G401.6 (cell line): ENCODE data around the gene PLEKHG3.

Experiments
- FAIRE-seq: peaks from 2 replicates; lab custom pipeline; 2012; peaks lifted over from hg19 to GRCh38; lab: Jason Lieb, UNC

PLEKHG3 gene

DNA sequence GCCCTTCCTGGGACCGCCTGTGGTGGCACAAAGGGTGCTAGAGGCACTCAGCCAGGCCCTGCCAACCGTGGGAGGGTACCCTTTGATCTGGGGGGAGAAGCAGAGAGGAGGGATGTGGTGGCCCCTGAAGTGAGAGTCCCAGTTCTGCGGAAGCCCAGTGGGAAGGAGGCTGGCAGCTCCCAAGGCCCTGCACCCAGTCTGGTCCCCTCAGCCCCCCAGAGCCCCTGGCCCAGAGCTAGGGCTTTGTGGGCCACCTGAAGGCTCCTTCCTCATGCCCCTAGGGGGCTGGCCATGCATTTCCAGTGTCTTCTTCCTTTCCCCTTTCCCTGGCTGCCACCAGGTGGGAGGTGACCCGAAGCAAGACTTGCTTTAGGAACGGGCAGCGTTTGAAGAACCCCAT is 44.3 kb downstream of the PLEKHG3 start:
- FAIRE-seq: no peak

- FAIRE-seq: no peak
Measured at GRCh38 chr14:64748995-64749714, 44.9 kb downstream of the PLEKHG3 start.

DNA sequence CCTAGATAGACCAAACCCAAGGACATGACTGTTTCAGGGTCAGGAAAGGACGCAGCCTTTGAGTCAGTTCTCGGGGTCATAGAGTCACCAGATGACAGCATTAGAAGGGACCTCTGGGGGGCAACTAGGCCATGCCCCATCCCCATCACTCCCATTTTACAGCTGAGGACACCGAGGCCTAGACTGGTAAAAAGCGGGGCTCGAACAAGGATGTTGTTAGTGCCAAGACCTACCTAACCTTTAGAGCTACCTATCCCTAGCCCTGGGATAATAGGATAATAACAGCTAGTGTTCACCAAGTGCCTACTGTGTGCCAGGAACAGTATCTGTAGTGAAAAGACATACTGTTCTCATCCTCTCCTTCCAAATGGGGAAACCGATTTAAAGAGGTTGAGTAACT is 48.7 kb downstream of the PLEKHG3 start:
- no peak for FAIRE-seq

GRCh38 chr14:64753374-64753773 is 49.1 kb downstream of the PLEKHG3 start:
- no peak for FAIRE-seq

GRCh38 chr14:64753999-64754398 is 49.8 kb downstream of the PLEKHG3 start:
- no peak for FAIRE-seq

GRCh38 chr14:64754685-64755084 is 50.5 kb downstream of the PLEKHG3 start:
- FAIRE-seq: no peak

- FAIRE-seq: no peak
Measured at GRCh38 chr14:64755781-64756221, 51.6 kb downstream of the PLEKHG3 start.

DNA sequence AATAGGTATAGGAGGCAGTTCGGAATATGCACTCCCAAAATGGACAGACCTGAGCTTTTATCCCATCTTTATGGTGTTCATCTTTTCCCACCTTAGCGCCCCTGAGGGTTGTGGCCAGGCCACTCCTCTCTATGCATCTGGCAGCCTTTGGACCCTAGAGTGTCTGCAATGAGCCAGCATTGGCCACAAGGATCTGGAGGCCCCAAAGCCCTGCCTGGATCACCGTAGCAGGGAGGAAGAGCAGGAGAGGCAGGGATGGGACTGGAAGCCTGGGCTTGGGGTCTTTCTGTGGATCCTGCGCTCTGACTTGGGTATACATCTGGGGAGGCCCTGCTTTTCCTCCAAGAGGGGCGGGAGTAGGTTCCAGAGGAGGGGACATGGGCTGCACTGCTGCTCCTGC is 52.5 kb downstream of the PLEKHG3 start:
- FAIRE-seq: no peak

DNA sequence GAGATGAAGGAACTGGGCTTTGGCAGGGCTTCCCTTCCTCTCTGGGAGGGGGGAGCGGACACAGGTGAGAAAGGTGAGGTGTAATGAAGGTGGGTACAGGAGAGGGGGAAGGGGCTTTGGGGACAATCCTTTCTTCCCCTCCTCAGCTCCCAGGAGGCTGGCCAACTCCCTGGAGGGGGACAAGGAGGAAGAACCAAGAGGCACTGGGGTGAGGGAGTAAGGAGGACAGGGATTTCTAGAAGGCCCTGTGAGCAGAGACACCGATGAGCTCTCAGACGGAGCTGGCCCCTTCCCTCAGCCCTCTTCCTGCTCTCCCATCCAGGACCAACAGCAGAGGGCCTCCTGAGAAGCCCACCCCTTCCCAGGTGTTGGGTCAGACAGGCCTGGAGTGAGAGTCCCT is 53.4 kb downstream of the PLEKHG3 start:
- no peak for FAIRE-seq

- no peak for FAIRE-seq
Measured at GRCh38 chr14:64758025-64758521, 53.8 kb downstream of the PLEKHG3 start.

GRCh38 chr14:64758691-64759554 is 54.7 kb downstream of the PLEKHG3 start:
- FAIRE-seq: no peak

DNA sequence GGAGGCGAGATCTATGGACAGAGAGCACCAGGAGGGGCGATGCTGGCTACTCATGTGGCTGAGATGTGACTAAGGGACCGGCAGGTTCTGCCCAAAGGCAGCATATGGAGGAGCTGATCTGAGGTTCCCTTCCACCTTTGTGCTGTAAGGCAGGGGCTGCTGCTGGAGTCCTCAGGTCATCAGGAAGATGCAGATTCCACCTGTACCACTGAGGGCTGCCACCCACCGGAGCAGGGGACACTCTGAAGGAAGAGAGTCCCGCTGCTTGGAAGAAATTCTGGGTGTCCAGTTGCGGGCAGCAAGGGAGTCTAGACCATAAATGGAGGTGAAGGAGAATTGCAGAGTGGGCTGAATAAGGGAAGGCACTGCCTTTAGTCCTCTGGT is 55.3 kb downstream of the PLEKHG3 start:
- FAIRE-seq: no peak

- no peak for FAIRE-seq
Measured at GRCh38 chr14:64760146-64760755, 56.0 kb downstream of the PLEKHG3 start.

DNA sequence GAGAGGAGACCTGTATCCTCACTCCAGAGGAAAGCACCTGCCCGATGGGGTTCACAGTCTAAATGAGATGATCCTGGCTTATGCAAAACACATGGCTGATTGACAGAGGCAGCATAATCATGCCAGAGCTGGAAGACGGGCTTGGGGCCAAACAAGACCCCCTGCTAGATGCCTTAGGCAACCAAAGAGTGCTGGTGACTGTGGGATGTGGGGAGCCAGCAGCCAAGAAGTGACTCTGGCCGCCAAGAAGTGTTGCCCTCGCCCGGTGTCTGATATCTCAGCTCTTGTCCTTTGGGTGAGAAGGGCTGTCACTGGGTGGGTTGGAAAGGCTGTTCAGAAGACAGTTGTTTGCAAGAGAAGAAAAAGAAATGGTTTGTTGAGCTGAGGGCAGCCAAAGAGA is 56.7 kb downstream of the PLEKHG3 start:
- FAIRE-seq: no peak

DNA sequence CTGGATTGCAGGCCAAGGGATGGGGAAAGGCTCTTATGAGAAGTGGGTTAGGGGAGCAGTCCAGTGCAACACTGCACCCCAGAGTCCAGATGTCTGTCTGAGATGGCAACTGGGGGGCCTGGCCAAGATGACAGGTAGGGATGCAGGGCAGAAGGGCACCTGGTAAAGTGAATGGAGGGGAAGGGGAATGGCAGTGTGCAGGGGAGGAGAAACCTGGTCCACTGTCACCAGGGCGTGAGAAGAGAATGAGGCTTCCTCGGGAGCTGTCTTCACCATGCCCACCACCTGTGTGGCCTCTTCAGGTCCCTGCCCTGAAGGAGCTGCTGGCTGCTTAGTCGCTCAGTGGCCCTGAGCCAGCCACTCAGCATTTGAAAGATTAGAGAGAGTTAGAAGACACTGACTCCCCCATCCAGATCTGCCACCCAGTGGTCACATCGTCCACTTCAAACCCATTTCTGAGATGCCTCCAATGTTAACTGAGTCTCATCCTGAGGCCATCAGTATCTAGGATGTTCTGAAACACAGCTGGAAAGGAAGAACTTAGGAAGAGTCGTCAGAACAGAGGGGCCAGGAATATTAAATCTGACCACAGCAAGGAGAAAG is 57.3 kb downstream of the PLEKHG3 start:
- no peak for FAIRE-seq

GRCh38 chr14:64762044-64763034 is 58.1 kb downstream of the PLEKHG3 start:
- no peak for FAIRE-seq

GRCh38 chr14:64763085-64763782 is 59.0 kb downstream of the PLEKHG3 start:
- FAIRE-seq: no peak

GRCh38 chr14:64763801-64764621 is 59.8 kb downstream of the PLEKHG3 start:
- no peak for FAIRE-seq

GRCh38 chr14:64764641-64765520 is 60.7 kb downstream of the PLEKHG3 start:
- FAIRE-seq: no peak
